Progenitor cell of endocrine pancreas (in vitro differentiated cells): ENCODE data around the gene ZNF362. TPM values are rescaled to one million over a fixed set of nuclear protein-coding genes. Genes with fewer than 3 reads are reported as not detected.
A peak's percentile ranks its signal among the peaks of the same experiment; 100 is the strongest.

ENCODE experiments used
- DNase-seq: peaks from one replicate; pipeline ENCODE4 v3.0.0; 2021; ENCODE audit warnings: low spot score; ENCODE audit not compliant: unreplicated experiment
- H3K27ac Mint-ChIP-seq: 2 replicates; pipeline ENCODE4 v1.8.0; 2021; ENCODE audit warnings: mild to moderate bottlenecking, moderate library complexity, mixed read lengths
- H3K27me3 Mint-ChIP-seq: 2 replicates; pipeline ENCODE4 v1.8.0; 2021; ENCODE audit warnings: mixed read lengths
- H3K36me3 Mint-ChIP-seq: 2 replicates; pipeline ENCODE4 v1.8.0; 2022; ENCODE audit warnings: mixed read lengths; ENCODE audit not compliant: insufficient read depth
- H3K4me1 Mint-ChIP-seq: 2 replicates; pipeline ENCODE4 v1.8.0; 2021; ENCODE audit warnings: low read depth, mixed read lengths
- H3K4me3 Mint-ChIP-seq: 2 replicates; pipeline ENCODE4 v1.8.0; 2021; ENCODE audit warnings: low read depth, mild to moderate bottlenecking, moderate library complexity, mixed read lengths
- H3K9me3 Mint-ChIP-seq: 2 replicates; pipeline ENCODE4 v1.8.0; 2021; ENCODE audit warnings: low read depth, mixed read lengths
- total RNA-seq: library from RNA; stranded (reverse); gene quantifications from 2 replicates; pipeline ENCODE4 v1.2.1, GENCODE V29; 2021
- TF ChIP-seq, protein P1 (sequence below): fragments of 200-600 bp; sonication (generic); IDR thresholded peaks from one replicate; pipeline ENCODE4 v1.5.0; 2021; ENCODE audit warnings: antibody characterized with exemption, mild to moderate bottlenecking; ENCODE audit not compliant: unreplicated experiment

Gene ZNF362
- total RNA-seq, 1 donor from 2014 or later: 79.3 TPM

- no peaks in the 10 kb centered on the region for H3K9me3 Mint-ChIP-seq
- H3K4me1 Mint-ChIP-seq: peaks cover 7% of the 10 kb centered on the region
- peaks cover 31% of the 10 kb centered on the region for H3K27me3 Mint-ChIP-seq
- TF ChIP-seq, protein P1, sequence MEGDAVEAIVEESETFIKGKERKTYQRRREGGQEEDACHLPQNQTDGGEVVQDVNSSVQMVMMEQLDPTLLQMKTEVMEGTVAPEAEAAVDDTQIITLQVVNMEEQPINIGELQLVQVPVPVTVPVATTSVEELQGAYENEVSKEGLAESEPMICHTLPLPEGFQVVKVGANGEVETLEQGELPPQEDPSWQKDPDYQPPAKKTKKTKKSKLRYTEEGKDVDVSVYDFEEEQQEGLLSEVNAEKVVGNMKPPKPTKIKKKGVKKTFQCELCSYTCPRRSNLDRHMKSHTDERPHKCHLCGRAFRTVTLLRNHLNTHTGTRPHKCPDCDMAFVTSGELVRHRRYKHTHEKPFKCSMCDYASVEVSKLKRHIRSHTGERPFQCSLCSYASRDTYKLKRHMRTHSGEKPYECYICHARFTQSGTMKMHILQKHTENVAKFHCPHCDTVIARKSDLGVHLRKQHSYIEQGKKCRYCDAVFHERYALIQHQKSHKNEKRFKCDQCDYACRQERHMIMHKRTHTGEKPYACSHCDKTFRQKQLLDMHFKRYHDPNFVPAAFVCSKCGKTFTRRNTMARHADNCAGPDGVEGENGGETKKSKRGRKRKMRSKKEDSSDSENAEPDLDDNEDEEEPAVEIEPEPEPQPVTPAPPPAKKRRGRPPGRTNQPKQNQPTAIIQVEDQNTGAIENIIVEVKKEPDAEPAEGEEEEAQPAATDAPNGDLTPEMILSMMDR: no peak
- no peak overlapping the region for H3K27ac Mint-ChIP-seq
- H3K36me3 Mint-ChIP-seq: no peaks in the 10 kb centered on the region
- H3K4me3 Mint-ChIP-seq: no peak overlapping the region
- no peak for DNase-seq
Measured at GRCh38 chr1:33250217-33250616, 6.1 kb upstream of the ZNF362 start.

GRCh38 chr1:33250724-33251123 lies 5.6 kb upstream of the ZNF362 start:
- no peaks in the 10 kb centered on the region for H3K36me3 Mint-ChIP-seq
- H3K4me3 Mint-ChIP-seq: no peak overlapping the region
- H3K4me1 Mint-ChIP-seq: peaks cover 2% of the 10 kb centered on the region
- no peak for DNase-seq
- H3K9me3 Mint-ChIP-seq: no peaks in the 10 kb centered on the region
- TF ChIP-seq, protein P1: no peak
- no peak overlapping the region for H3K27ac Mint-ChIP-seq
- peaks cover 31% of the 10 kb centered on the region for H3K27me3 Mint-ChIP-seq

- DNase-seq: no peak
- H3K27ac Mint-ChIP-seq: no peak overlapping the region
- TF ChIP-seq, protein P1: no peak
- H3K27me3 Mint-ChIP-seq: peaks cover 20% of the 10 kb centered on the region
- peaks cover 18% of the 10 kb centered on the region for H3K4me1 Mint-ChIP-seq
- no peaks in the 10 kb centered on the region for H3K9me3 Mint-ChIP-seq
- H3K36me3 Mint-ChIP-seq: no peaks in the 10 kb centered on the region
- peak overlapping the region; percentile 12 for H3K4me3 Mint-ChIP-seq
Measured at GRCh38 chr1:33254491-33254890, 1.8 kb upstream of the ZNF362 start.

GRCh38 chr1:33255347-33256220 lies 708 bp upstream of the ZNF362 start:
- peak; percentile 48 for DNase-seq

GRCh38 chr1:33256221-33256470 lies 146 bp upstream of the ZNF362 start:
- Mint-ChIP-seq H3K27me3 (peaks cover 11% of the 10 kb centered on the region), H3K4me3 (peak overlapping the region; percentile 49), H3K9me3 (no peaks in the 10 kb centered on the region), H3K4me1 (peaks cover 26% of the 10 kb centered on the region), H3K36me3 (no peaks in the 10 kb centered on the region), H3K27ac (no peak overlapping the region)
- no peak for DNase-seq
- TF ChIP-seq, protein P1: no peak

More at GRCh38 chr1:33255347-33256220, 708 bp upstream of the ZNF362 start:
- Mint-ChIP-seq H3K27me3 (peaks cover 14% of the 10 kb centered on the region), H3K27ac (peak overlapping the region; percentile 85), H3K9me3 (no peaks in the 10 kb centered on the region), H3K4me1 (peaks cover 25% of the 10 kb centered on the region), H3K36me3 (no peaks in the 10 kb centered on the region), H3K4me3 (peak overlapping the region; percentile 69)
- TF ChIP-seq, protein P1: no peak
